A673 (cell line): ENCODE data around the gene TUBA1A.
"Not testable (repeated sequence)": the region's sequence is repeated elsewhere in the genome, so short reads cannot be mapped to it uniquely, and the experiment has no call there.

Experiments
- CTCF ChIP-seq: fragments of 300-800, 200-600 bp; sonication (generic); conservative IDR thresholded peaks from 2 replicates; pipeline ENCODE4 v1.5.1; 2017; ENCODE audit warnings: low read depth, mild to moderate bottlenecking, antibody characterized with exemption, low read length, moderate library complexity, mixed read lengths
- EZH2 ChIP-seq: fragments of 200-600 bp; sonication (generic); IDR thresholded peaks from 2 replicates; pipeline ENCODE4 v1.6.1; 2017; ENCODE audit warnings: borderline replicate concordance, low read depth, mild to moderate bottlenecking, mixed read lengths, antibody characterized with exemption, low read length; ENCODE audit not compliant: poor library complexity, severe bottlenecking

DNA sequence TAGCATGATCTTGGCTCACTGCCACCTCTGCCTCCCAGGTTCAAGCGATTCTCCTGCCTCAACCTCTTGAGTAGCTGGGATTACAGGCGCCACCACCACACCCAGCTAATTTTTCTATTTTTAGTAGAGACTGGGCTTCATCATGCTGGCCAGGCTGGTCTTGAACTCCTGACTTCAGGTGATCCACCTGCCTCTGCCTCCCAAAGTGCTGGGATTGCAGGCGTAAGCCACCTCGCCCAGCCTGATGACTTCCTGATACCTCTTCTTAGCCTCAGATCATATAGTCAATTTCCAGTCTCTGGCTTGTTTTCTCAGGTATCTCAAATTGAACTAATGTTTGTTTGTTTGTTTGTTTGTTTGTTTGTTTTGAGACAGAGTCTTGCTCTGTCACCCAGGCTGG, 4.9 kb upstream of the TUBA1A start:
- TF ChIP-seq CTCF, EZH2: not testable (repeated sequence)
